Endodermal cell (in vitro differentiated cells): ENCODE measurements around the gene STK39. TPM values are rescaled to one million over a fixed set of nuclear protein-coding genes. Genes with fewer than 3 reads are reported as not detected.

Source experiments
- DNase-seq: peaks from one replicate; pipeline ENCODE4 v3.0.0-alpha.2; 2017
- H3K27ac ChIP-seq: 2 replicates; pipeline ENCODE4 v1.5.1; 2013; ENCODE audit warnings: mild to moderate bottlenecking, low read depth, low read length, moderate library complexity
- H3K27me3 ChIP-seq: 2 replicates; pipeline ENCODE4 v1.6.1; 2013; ENCODE audit warnings: mild to moderate bottlenecking, low read length, moderate library complexity; ENCODE audit not compliant: insufficient read depth, control insufficient read depth, poor library complexity, severe bottlenecking
- H3K36me3 ChIP-seq: 2 replicates; pipeline ENCODE4 v1.7.0; 2013; ENCODE audit warnings: mild to moderate bottlenecking, low read length, moderate library complexity; ENCODE audit not compliant: control insufficient read depth, insufficient read depth
- H3K4me1 ChIP-seq: one replicate; pipeline ENCODE4 v1.7.0; 2013; ENCODE audit warnings: low read length; ENCODE audit not compliant: control insufficient read depth, insufficient read depth
- H3K4me3 ChIP-seq: 2 replicates; pipeline ENCODE4 v1.5.1; 2013; ENCODE audit warnings: mild to moderate bottlenecking, low read length, moderate library complexity
- H3K9ac ChIP-seq: 2 replicates; pipeline ENCODE4 v1.6.1; 2013; ENCODE audit warnings: mild to moderate bottlenecking, low read length, moderate library complexity; ENCODE audit not compliant: poor library complexity, severe bottlenecking; ENCODE audit errors: extremely low read depth
- H3K9me3 ChIP-seq: 2 replicates; pipeline ENCODE4 v1.6.1; 2013; ENCODE audit warnings: mild to moderate bottlenecking, low read length, moderate library complexity; ENCODE audit not compliant: control insufficient read depth
- H3K27ac Mint-ChIP-seq: 2 replicates; pipeline ENCODE4 v1.8.0; 2020; ENCODE audit warnings: mixed read lengths
- H3K27me3 Mint-ChIP-seq: 2 replicates; pipeline ENCODE4 v1.8.0; 2021; ENCODE audit warnings: mild to moderate bottlenecking, mixed read lengths; ENCODE audit not compliant: insufficient read depth
- H3K36me3 Mint-ChIP-seq: 2 replicates; pipeline ENCODE4 v1.8.0; 2020; ENCODE audit warnings: low read depth, mixed read lengths
- H3K4me1 Mint-ChIP-seq: 2 replicates; pipeline ENCODE4 v1.8.0; 2020; ENCODE audit warnings: mixed read lengths
- H3K4me3 Mint-ChIP-seq: 2 replicates; pipeline ENCODE4 v1.8.0; 2020; ENCODE audit warnings: mild to moderate bottlenecking, moderate library complexity, mixed read lengths
- H3K9me3 Mint-ChIP-seq: 2 replicates; pipeline ENCODE4 v1.8.0; 2020; ENCODE audit warnings: mild to moderate bottlenecking, mixed read lengths
- WGBS, 2 experiments: methylation state at CpG; one replicate each; pipeline versions ENCODE4 v1.1.5 to v1.1.7; 2013; ENCODE audit warnings: missing lambda C conversion rate in 2 of 2, mixed read lengths in 1 of 2; ENCODE audit not compliant: insufficient coverage in 1 of 2, insufficient read length in 1 of 2; 5-methylcytosine and 5-hydroxymethylcytosine counted together
- total RNA-seq, 2 donors: library from RNA; stranded (reverse); fragmentation: NEBNext Ultra II Directional in 1 of 2; extraction: Animal tissue kit (Norgen Biotek cat#: 25700) in 1 of 2; gene quantifications; 2 replicates in 1 of 2; 3 replicates in 1 of 2; pipeline ENCODE4 v1.2.1, GENCODE V29; 2021
- TF ChIP-seq, protein P1 (sequence below): fragments of 200-600 bp; sonication (generic); conservative IDR thresholded peaks from 2 replicates; pipeline ENCODE4 v1.5.0; 2021; ENCODE audit warnings: antibody characterized with exemption, mild to moderate bottlenecking

Gene STK39
- total RNA-seq, 2 donors from 2014 or later: 22.3 to 31.5 TPM

DNA sequence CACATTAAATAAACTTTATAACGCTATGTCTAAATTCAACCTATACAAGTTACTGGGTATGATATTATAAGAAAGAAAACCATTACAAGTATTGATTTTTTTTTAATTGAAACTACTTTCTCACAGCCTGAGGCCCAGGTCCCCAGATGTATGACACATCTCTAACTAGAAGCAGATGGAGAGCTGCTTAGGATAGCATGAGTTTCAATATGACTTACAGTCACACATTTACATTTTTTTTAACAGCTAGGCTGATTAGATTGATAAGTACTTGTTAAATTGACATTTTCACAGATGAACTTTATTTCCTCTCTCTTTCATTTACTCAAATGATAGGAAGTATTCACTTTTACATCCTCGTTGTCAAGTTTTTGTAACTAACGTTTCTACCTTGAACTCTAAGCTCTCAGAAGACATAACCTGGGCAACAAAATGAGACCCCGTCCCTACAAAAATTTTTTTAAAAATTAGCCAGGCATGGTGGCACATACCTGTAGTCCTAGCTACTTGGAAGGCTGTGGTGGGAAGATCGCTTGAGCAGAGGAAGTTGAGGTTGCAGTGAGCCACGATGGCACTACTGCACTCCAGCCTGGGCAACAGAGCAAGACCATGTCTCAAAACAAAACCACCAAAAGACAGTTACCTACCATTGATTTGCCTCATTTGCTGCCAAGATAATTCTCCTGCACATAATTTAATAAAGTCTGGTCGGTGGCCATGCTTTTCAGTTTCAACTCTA, 52.4 kb downstream of the STK39 start:
- H3K36me3 ChIP-seq: no peaks in the 10 kb centered on the region
- no peaks in the 10 kb centered on the region for H3K4me1 ChIP-seq
- H3K27ac Mint-ChIP-seq: no peak overlapping the region
- no peaks in the 10 kb centered on the region for H3K9me3 Mint-ChIP-seq
- WGBS, 2 experiments: 94% methylated on average over 4 to 6 of the region's 7 CpGs
- no peak overlapping the region for H3K9ac ChIP-seq
- no peaks in the 10 kb centered on the region for H3K27me3 ChIP-seq
- no peaks in the 10 kb centered on the region for H3K36me3 Mint-ChIP-seq
- H3K4me3 Mint-ChIP-seq: no peak overlapping the region
- no peak overlapping the region for H3K27ac ChIP-seq
- H3K4me1 Mint-ChIP-seq: peaks cover 11% of the 10 kb centered on the region
- H3K4me3 ChIP-seq: no peak overlapping the region
- no peaks in the 10 kb centered on the region for H3K27me3 Mint-ChIP-seq
- TF ChIP-seq, protein P1, sequence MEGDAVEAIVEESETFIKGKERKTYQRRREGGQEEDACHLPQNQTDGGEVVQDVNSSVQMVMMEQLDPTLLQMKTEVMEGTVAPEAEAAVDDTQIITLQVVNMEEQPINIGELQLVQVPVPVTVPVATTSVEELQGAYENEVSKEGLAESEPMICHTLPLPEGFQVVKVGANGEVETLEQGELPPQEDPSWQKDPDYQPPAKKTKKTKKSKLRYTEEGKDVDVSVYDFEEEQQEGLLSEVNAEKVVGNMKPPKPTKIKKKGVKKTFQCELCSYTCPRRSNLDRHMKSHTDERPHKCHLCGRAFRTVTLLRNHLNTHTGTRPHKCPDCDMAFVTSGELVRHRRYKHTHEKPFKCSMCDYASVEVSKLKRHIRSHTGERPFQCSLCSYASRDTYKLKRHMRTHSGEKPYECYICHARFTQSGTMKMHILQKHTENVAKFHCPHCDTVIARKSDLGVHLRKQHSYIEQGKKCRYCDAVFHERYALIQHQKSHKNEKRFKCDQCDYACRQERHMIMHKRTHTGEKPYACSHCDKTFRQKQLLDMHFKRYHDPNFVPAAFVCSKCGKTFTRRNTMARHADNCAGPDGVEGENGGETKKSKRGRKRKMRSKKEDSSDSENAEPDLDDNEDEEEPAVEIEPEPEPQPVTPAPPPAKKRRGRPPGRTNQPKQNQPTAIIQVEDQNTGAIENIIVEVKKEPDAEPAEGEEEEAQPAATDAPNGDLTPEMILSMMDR: no peak
- DNase-seq: no peak
- no peaks in the 10 kb centered on the region for H3K9me3 ChIP-seq

DNA sequence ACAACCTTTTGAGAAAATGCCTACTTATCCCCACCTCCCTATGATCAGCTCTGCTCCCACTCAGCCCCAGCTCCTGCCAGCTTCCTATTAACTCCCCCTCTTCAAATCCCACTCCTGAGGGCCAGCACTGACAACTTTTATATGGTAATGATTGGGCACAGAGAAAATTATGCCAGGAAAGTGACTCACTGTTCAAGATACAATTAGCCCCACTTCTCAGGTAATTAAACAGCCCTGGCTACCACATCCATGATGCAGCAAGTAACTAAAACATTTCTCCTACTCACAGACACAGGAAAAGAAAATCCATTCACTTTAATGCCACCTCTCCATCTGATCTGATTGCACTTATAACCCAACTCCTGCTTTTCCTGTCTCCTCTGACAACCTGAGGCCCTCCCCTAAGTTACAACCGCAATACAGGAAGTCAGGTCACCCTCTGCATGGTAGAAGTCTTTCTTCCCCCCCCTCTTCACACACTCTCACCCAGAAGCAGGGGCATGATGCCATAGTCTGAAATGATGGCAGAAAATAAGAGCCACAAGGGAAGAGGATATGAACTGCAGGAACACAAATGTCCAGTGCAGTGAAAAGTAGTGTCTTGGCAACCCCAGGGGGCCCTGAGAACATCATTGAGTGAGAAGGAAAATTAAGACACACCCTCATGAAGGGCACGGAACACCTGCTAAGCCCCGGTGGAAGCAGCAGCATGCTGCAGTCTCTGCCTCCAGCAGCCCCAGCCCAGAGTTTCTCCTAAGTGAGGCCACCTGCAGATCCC, 54.4 kb downstream of the STK39 start:
- Histone ChIP-seq H3K9ac (no peak overlapping the region), H3K27me3 (no peaks in the 10 kb centered on the region), H3K9me3 (no peaks in the 10 kb centered on the region), H3K36me3 (no peaks in the 10 kb centered on the region), H3K4me1 (no peaks in the 10 kb centered on the region), H3K4me3 (no peak overlapping the region), H3K27ac (no peak overlapping the region)
- Mint-ChIP-seq H3K4me1 (peaks cover 13% of the 10 kb centered on the region), H3K4me3 (no peak overlapping the region), H3K27ac (no peak overlapping the region), H3K27me3 (no peaks in the 10 kb centered on the region), H3K36me3 (no peaks in the 10 kb centered on the region), H3K9me3 (no peaks in the 10 kb centered on the region)
- TF ChIP-seq, protein P1: no peak
- WGBS, 2 experiments: 88 to 95% methylated on average over 2 to 3 of the region's 3 CpGs
- DNase-seq: peak; percentile 54

DNA sequence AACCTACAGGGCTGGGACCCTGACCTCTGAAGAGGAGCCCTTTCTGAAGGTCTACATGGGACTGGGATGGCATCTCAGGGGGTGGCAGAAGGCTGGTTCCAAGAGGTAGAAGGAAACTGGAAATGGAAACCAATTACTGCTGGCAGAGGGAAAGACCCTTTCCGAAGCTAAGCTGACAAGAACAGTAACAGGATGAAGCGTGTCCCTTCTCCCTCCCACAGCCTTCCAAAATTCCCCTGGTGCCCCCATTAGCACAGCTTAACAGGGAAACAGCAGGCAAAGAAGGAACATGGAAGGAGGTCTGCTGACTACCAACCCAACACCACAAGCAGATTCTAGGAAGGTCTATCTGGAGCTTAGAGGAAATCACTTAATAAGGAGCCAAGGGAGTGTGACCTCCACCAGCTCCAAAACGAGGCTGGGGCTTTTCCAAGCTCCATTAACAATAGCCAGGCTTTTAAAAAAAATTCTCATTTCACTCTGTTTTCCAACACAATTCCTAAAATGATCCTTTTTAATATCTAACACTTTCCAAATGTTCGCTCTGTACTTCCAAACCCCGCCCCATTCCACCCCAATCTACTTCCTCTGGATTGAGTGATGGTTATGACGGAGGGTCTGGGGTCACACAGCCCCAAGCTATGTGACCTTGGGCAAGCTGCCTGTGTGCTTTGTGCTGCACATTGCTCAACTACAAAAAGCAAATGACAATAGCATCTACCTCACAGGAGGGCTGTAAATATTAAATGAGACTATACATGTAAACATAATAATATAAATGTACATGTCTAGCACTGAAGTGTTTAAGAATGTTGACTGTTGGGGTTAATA, 55.2 kb downstream of the STK39 start:
- Mint-ChIP-seq H3K27me3 (no peaks in the 10 kb centered on the region), H3K27ac (no peak overlapping the region), H3K4me1 (peaks cover 13% of the 10 kb centered on the region), H3K4me3 (no peak overlapping the region), H3K36me3 (no peaks in the 10 kb centered on the region), H3K9me3 (no peaks in the 10 kb centered on the region)
- Histone ChIP-seq H3K27ac (no peak overlapping the region), H3K27me3 (no peaks in the 10 kb centered on the region), H3K36me3 (no peaks in the 10 kb centered on the region), H3K9me3 (no peaks in the 10 kb centered on the region), H3K4me1 (no peaks in the 10 kb centered on the region), H3K9ac (no peak overlapping the region), H3K4me3 (no peak overlapping the region)
- 95 to 100% methylated on average over 2 to 6 of the region's 6 CpGs for WGBS, 2 experiments
- DNase-seq: no peak
- TF ChIP-seq, protein P1: no peak
